22Rv1 (cell line): ENCODE results near the gene THTPA.

ENCODE experiments used
- H3K27ac ChIP-seq: fragments of 450-650 bp; 2 replicates; pipeline ENCODE4 v1.5.1; 2017
- CTCF ChIP-seq: fragments of 450-650 bp; IDR thresholded peaks from 2 replicates; pipeline ENCODE4 v1.5.1; 2017; ENCODE audit warnings: mild to moderate bottlenecking
- ZFX ChIP-seq: fragments of 450-650 bp; IDR thresholded peaks from 2 replicates; pipeline ENCODE4 v1.6.1; 2017; ENCODE audit warnings: antibody characterized with exemption, borderline replicate concordance

THTPA gene

GRCh38 chr14:23555882-23556699 lies at the start of gene THTPA:
THTPA (plus strand) TSS chr14:23556271; CDS start chr14:23556758, 487 bp downstream.
- peak within 1 kb of the TSS; percentile 88 for H3K27ac ChIP-seq
- TF ChIP-seq CTCF, result no peak
- no peak for TF ChIP-seq ZFX

- TF ChIP-seq CTCF, result no peak
- TF ChIP-seq ZFX, result no peak
- no peak overlapping the region for H3K27ac ChIP-seq
Observed at GRCh38 chr14:23512156-23512555, 43.9 kb upstream of the THTPA start.

- no peak for TF ChIP-seq ZFX
- no peak for TF ChIP-seq CTCF
- no peak overlapping the region for H3K27ac ChIP-seq
Observed at GRCh38 chr14:23513005-23513817, 42.9 kb upstream of the THTPA start.

- TF ChIP-seq ZFX (no peak), CTCF (no peak)
- no peak overlapping the region for H3K27ac ChIP-seq
Observed at GRCh38 chr14:23513818-23514643, 42.0 kb upstream of the THTPA start.

- H3K27ac ChIP-seq, result no peak overlapping the region
- TF ChIP-seq CTCF (no peak), ZFX (no peak)
Observed at GRCh38 chr14:23514644-23514957, 41.5 kb upstream of the THTPA start.

GRCh38 chr14:23517650-23518326 lies 38.3 kb upstream of the THTPA start:
- H3K27ac ChIP-seq, result no peak overlapping the region
- TF ChIP-seq ZFX (no peak), CTCF (no peak)
